ENCODE measurements around the gene GALNT8.

DNA sequence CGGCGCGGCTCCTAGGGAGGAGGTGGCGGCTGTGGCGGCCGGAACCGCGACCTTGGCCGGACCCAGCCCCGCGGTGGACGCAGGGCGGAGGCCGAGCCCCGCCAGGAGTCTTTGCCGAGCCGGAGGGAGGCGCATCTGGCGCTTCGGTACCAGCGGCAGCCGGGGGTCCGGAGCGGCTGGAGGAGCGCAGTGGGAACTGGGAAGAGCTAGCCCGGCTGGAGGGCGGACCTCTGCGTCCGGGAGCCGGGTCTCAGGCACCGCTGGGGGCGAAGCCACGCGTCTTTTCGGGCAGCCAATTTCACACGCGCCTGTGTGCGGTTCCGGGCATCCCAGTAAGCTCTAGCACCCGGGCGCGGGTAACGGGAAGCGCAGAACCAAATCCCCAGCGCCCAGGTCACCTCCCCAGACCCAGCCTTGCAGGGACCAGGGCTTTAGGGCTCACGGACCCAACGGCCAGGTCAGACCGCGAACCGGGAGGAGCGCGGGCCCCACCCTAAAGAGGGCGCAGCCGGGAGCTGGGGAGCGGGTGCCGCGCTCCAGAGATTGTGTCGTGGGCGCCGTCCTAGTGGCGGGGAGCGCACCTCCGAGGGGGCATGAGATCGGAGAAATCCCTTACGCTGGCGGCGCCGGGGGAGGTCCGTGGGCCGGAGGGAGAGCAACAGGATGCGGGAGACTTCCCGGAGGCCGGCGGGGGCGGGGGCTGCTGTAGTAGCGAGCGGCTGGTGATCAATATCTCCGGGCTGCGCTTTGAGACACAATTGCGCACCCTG, 89.4 kb downstream of the GALNT8 start:
- TF ChIP-seq CREB1 (CRISPR knock-in tag; IDR thresholded peaks at IDR 0.05; ENCODE audit: low read depth), result no peak
- TF ChIP-seq, protein P1, sequence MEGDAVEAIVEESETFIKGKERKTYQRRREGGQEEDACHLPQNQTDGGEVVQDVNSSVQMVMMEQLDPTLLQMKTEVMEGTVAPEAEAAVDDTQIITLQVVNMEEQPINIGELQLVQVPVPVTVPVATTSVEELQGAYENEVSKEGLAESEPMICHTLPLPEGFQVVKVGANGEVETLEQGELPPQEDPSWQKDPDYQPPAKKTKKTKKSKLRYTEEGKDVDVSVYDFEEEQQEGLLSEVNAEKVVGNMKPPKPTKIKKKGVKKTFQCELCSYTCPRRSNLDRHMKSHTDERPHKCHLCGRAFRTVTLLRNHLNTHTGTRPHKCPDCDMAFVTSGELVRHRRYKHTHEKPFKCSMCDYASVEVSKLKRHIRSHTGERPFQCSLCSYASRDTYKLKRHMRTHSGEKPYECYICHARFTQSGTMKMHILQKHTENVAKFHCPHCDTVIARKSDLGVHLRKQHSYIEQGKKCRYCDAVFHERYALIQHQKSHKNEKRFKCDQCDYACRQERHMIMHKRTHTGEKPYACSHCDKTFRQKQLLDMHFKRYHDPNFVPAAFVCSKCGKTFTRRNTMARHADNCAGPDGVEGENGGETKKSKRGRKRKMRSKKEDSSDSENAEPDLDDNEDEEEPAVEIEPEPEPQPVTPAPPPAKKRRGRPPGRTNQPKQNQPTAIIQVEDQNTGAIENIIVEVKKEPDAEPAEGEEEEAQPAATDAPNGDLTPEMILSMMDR (conservative IDR thresholded peaks at IDR 0.05; ENCODE audit: low read depth in 2 of 2), result no peak; a peak in 1 of 4 replicates
- TF ChIP-seq POLR2AphosphoS5 (IDR thresholded peaks at IDR 0.05; ENCODE audit: low read depth), result no peak
- TF ChIP-seq, protein P2, sequence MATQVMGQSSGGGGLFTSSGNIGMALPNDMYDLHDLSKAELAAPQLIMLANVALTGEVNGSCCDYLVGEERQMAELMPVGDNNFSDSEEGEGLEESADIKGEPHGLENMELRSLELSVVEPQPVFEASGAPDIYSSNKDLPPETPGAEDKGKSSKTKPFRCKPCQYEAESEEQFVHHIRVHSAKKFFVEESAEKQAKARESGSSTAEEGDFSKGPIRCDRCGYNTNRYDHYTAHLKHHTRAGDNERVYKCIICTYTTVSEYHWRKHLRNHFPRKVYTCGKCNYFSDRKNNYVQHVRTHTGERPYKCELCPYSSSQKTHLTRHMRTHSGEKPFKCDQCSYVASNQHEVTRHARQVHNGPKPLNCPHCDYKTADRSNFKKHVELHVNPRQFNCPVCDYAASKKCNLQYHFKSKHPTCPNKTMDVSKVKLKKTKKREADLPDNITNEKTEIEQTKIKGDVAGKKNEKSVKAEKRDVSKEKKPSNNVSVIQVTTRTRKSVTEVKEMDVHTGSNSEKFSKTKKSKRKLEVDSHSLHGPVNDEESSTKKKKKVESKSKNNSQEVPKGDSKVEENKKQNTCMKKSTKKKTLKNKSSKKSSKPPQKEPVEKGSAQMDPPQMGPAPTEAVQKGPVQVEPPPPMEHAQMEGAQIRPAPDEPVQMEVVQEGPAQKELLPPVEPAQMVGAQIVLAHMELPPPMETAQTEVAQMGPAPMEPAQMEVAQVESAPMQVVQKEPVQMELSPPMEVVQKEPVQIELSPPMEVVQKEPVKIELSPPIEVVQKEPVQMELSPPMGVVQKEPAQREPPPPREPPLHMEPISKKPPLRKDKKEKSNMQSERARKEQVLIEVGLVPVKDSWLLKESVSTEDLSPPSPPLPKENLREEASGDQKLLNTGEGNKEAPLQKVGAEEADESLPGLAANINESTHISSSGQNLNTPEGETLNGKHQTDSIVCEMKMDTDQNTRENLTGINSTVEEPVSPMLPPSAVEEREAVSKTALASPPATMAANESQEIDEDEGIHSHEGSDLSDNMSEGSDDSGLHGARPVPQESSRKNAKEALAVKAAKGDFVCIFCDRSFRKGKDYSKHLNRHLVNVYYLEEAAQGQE (IDR thresholded peaks at IDR 0.05; ENCODE audit: unreplicated experiment), result no peak
- no peak for TF ChIP-seq EZH2 (IDR thresholded peaks at IDR 0.05; ENCODE audit: low read depth, unreplicated experiment)
- TF ChIP-seq ZNF114 (CRISPR knock-in tag; IDR thresholded peaks at IDR 0.05), result no peak
- TF ChIP-seq ZNF331 (CRISPR knock-in tag; IDR thresholded peaks at IDR 0.05; ENCODE audit: low read depth), result no peak
- no peak for TF ChIP-seq EZH2phosphoT487 (IDR thresholded peaks at IDR 0.05; ENCODE audit: unreplicated experiment)
- TF ChIP-seq STAT1 (IDR thresholded peaks at IDR 0.05; ENCODE audit: unreplicated experiment), result no peak
